ENCODE data around the gene TAF4. TPM values are rescaled to one million over a fixed set of nuclear protein-coding genes. Genes with fewer than 3 reads are reported as not detected.

Gene TAF4
- polyA plus RNA-seq, 3 donors from 2014 or later, result 0.04 to 3.2 (median 1.1) TPM

- H3K36me3 Mint-ChIP-seq, result no peaks in the 10 kb centered on the region
- no peak for DNase-seq
- no peak overlapping the region for H3K27ac Mint-ChIP-seq
- peaks cover 0 to 1% of the 10 kb centered on the region in 2 donors for H3K4me1 Mint-ChIP-seq
- no peaks in the 10 kb centered on the region for H3K9me3 Mint-ChIP-seq
- no peak overlapping the region for H3K4me3 Mint-ChIP-seq
- peaks cover 0 to 7% (median 1%) of the 10 kb centered on the region in 3 donors for H3K27me3 Mint-ChIP-seq (ENCODE audit: low read depth in 3 of 3)
These were observed 125.2 kb downstream of the TAF4 start for GRCh38 chr20:61940491-61940890.

DNA sequence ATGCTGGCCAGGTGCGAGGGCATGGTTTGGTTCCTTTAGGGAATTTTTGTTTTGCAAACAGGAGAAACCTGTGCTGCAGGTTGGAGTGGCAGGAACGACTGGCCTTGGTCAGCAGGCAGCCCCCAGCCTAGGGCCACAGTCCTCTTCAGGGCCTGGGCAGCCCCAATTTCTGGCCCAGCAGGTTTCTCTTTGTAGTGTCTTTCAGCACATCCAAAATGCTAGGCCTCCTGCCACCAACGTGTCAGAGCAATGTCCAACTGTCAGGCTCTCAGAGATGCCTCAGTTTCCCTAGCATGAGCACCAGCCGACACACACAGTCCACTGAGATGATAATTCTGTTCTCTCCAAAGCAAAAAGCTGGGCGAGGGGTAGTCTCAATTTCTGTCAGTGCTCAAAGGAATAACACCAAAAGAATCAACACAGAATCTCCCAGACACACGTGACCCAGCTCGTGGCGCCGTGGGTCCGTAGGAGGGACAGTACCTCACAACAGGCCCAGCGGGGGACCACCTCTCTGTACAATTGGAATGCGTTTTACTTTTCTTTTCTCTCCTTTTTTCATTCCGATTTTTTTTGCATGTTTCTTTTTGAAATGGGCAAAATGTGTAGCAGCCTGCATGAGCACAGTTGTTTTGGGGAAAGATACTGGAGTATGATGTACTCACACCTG, 125.9 kb downstream of the TAF4 start:
- peaks cover 0 to 7% (median 1%) of the 10 kb centered on the region in 3 donors for H3K27me3 Mint-ChIP-seq (ENCODE audit: low read depth in 3 of 3)
- no peak for DNase-seq
- peak overlapping the region in 1 of 6 donors; percentile 40 for H3K27ac Mint-ChIP-seq
- H3K4me1 Mint-ChIP-seq, result peaks cover 3 to 6% of the 10 kb centered on the region in 2 donors
- no peaks in the 10 kb centered on the region for H3K36me3 Mint-ChIP-seq
- H3K4me3 Mint-ChIP-seq, result no peak overlapping the region
- H3K9me3 Mint-ChIP-seq, result no peaks in the 10 kb centered on the region

GRCh38 chr20:61938839-61939690, 126.6 kb downstream of the TAF4 start:
- peaks cover 3 to 7% of the 10 kb centered on the region in 2 donors for H3K4me1 Mint-ChIP-seq
- H3K27ac Mint-ChIP-seq, result no peak overlapping the region
- H3K27me3 Mint-ChIP-seq (ENCODE audit: low read depth in 3 of 3), result peaks cover 0 to 7% (median 1%) of the 10 kb centered on the region in 3 donors
- H3K36me3 Mint-ChIP-seq, result no peaks in the 10 kb centered on the region
- H3K9me3 Mint-ChIP-seq, result no peaks in the 10 kb centered on the region
- no peak for DNase-seq
- no peak overlapping the region for H3K4me3 Mint-ChIP-seq

DNA sequence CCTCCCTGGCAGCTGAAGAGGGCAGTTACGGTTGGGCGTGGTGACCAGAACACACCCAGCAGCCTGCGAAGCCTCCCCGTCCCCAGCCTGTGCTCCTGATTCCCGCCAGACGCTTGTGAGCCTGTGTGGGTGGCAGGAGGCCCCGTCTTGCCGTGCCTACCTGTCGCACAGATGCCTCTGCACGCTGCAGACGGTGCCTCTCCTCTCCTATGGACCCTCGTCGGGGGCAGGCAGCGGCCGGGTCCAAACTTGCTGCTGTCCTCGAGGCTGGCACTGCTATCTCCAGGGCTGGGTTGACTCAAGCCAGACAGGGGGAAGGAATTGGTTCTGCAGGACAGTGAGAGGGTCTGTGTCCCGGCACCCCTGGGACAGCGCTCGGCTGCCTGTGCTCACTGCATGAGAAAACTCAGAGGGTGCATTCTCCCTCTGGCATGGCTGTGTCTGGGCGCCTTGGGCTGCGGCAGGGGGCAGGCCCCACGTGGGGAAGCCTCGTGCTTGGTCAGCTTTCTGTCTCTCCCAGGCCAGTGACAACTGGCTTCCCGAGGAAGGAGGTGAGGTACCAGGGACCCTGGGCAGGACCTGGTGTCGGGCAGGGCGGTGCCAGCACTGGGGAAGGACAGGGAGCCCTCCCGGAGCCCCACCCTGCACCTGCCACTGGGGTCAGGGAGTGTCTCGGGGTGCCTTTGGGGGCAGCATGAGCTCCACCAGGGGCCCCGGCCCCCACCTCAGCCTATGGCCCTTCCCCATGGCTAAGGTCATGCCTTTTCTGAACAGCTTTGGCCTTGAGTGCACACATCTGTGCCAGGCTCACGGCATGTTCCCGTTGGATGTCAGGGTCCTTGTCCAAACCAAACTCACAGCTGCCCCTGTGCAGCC, 127.5 kb downstream of the TAF4 start:
- Mint-ChIP-seq H3K27ac (no peak overlapping the region), H3K4me3 (no peak overlapping the region), H3K4me1 (peaks cover 3 to 7% of the 10 kb centered on the region in 2 donors), H3K27me3 (ENCODE audit: low read depth in 3 of 3) (peaks cover 0 to 7% (median 1%) of the 10 kb centered on the region in 3 donors), H3K9me3 (no peaks in the 10 kb centered on the region), H3K36me3 (no peaks in the 10 kb centered on the region)
- DNase-seq, result no peak

- no peak for DNase-seq
- peaks cover 3 to 7% of the 10 kb centered on the region in 2 donors for H3K4me1 Mint-ChIP-seq
These were observed 128.3 kb downstream of the TAF4 start for GRCh38 chr20:61937146-61937962.

GRCh38 chr20:61936701-61937131, 129.0 kb downstream of the TAF4 start:
- Mint-ChIP-seq H3K4me1 (peaks cover 3 to 7% of the 10 kb centered on the region in 2 donors), H3K36me3 (no peaks in the 10 kb centered on the region), H3K4me3 (no peak overlapping the region), H3K9me3 (no peaks in the 10 kb centered on the region), H3K27me3 (ENCODE audit: low read depth in 3 of 3) (peaks cover 0 to 7% (median 1%) of the 10 kb centered on the region in 3 donors), H3K27ac (no peak overlapping the region)
- DNase-seq, result no peak

More at GRCh38 chr20:61937146-61937962, 128.3 kb downstream of the TAF4 start:
- H3K36me3 Mint-ChIP-seq, result no peaks in the 10 kb centered on the region
- no peak overlapping the region for H3K27ac Mint-ChIP-seq
- H3K27me3 Mint-ChIP-seq (ENCODE audit: low read depth in 3 of 3), result peaks cover 0 to 7% (median 1%) of the 10 kb centered on the region in 3 donors
- no peak overlapping the region for H3K4me3 Mint-ChIP-seq
- H3K9me3 Mint-ChIP-seq, result no peaks in the 10 kb centered on the region

- Mint-ChIP-seq H3K36me3 (no peaks in the 10 kb centered on the region), H3K9me3 (no peaks in the 10 kb centered on the region), H3K27ac (no peak overlapping the region), H3K27me3 (ENCODE audit: low read depth in 3 of 3) (peaks cover 0 to 7% (median 1%) of the 10 kb centered on the region in 3 donors), H3K4me1 (peaks cover 2 to 7% of the 10 kb centered on the region in 2 donors), H3K4me3 (no peak overlapping the region)
- no peak for DNase-seq
These were observed 129.6 kb downstream of the TAF4 start for GRCh38 chr20:61935926-61936700.

DNA sequence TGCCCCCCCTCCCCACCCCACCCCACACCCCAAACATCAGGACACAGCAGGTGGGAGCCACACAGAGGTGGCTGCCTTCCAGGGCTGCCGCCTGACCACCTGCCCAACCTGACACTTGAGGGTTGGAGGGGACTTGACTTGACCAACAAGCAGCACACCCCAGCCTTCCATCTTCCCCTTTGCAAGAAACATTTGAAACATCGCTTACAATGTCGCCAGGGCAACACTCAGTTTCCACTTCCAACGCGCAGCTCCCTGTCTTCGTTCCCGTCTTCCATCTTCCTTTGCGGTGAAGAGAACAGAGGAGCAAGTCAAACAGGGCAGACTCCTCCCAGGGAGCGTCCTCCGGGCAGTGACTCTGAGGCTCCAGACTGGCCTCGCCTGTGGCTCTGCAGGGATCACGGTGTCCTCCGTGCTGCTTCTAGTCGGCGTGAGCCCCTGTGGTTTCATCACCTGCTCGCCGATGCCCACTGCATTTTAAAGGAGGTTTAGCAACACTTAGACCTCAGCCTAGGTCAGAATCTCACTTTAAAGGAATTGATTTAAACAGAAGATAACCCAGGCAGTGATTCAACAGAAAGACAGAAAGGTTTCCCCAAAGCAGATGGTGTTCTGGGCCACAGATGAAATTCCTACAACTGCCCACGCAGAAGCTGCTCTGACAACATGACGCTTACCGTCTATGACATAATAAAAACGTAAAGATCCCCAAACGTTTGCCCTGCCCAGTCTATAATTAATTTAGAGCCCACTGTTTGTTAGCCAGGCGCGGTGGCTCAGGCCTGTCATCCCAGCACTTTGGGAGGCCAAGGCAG, 130.8 kb downstream of the TAF4 start:
- Mint-ChIP-seq H3K4me3 (no peak overlapping the region), H3K36me3 (no peaks in the 10 kb centered on the region), H3K9me3 (no peaks in the 10 kb centered on the region), H3K27me3 (ENCODE audit: low read depth in 3 of 3) (peaks cover 0 to 1% (median under 1%) of the 10 kb centered on the region in 3 donors), H3K4me1 (peaks cover 2 to 7% of the 10 kb centered on the region in 2 donors), H3K27ac (peak overlapping the region in 1 of 6 donors; percentile 8)
- no peak for DNase-seq

DNA sequence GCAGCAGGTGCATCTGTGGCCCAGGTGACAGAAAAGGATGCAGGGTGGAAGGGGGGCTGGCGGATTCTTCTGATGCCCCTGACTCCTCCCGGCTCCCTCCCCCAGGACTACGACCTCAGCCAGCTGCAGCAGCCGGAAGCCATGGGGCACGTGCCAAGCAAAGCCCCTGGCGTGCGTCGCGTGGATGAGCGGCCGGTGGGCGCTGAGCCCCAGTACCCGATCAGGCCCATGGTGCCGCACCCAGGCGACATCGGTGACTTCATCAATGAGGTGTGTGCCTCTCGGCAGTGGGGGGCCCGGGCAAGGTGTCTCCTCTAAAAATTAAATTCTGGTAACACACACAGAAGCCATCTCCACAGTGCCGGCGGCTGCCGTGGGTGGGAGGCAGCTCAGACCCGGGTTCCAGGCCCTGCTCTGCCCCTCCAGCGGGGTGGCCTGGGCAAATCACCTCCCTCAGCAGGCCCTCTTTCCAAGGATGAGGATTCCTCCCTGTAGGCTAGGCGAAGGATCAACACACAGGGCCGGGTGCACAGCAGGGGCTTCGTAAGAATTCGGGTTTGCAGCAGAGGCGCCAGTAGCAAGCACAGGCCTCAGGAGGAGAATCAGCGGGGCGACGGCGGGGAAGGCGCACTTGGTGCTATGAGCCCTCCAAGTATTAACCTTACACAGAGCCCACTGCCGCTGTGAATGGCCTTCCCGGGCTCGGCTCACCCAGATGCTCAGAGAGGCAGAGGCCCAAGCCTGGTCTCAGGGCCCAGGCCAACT, 131.5 kb downstream of the TAF4 start:
- peaks cover 2 to 7% of the 10 kb centered on the region in 2 donors for H3K4me1 Mint-ChIP-seq
- H3K9me3 Mint-ChIP-seq, result no peaks in the 10 kb centered on the region

DNA sequence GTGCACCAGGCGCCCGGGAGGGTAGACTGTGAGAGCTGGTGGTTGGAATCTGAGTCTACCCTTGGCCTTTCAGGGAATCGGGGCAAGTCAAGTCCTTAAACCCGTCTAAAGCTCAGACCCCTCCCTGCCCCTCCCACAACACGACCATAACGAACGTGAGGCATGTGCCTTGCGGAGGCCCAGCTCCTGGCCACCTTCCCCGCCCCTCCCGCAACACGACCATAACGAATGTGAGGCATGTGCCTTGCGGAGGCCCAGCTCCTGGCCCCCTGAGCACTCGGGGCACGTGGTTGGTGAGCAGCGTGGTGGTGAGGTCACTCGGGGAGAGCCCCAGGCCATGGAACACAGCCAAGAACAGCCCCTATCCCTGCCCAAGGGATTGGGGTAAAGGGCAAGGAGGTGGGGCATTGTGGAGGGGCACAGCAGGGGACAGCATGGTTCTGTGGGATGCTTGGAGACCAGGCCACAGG, 132.2 kb downstream of the TAF4 start:
- DNase-seq, result no peak
- H3K36me3 Mint-ChIP-seq, result no peaks in the 10 kb centered on the region
- H3K27ac Mint-ChIP-seq, result no peak overlapping the region
- H3K4me3 Mint-ChIP-seq, result no peak overlapping the region
- H3K4me1 Mint-ChIP-seq, result peaks cover 2 to 7% of the 10 kb centered on the region in 2 donors
- H3K9me3 Mint-ChIP-seq, result no peaks in the 10 kb centered on the region
- H3K27me3 Mint-ChIP-seq (ENCODE audit: low read depth in 3 of 3), result peaks cover 0 to 1% (median 0%) of the 10 kb centered on the region in 3 donors

More for the DNA sequence above, 131.5 kb downstream of the TAF4 start:
- Mint-ChIP-seq H3K27me3 (ENCODE audit: low read depth in 3 of 3) (peaks cover 0 to 1% (median 0%) of the 10 kb centered on the region in 3 donors), H3K4me3 (no peak overlapping the region), H3K36me3 (no peaks in the 10 kb centered on the region), H3K27ac (no peak overlapping the region)
- no peak for DNase-seq

All from immature natural killer cell (primary cell).